Ureter (tissue), 1 donor: ENCODE data around the gene TFEB. TPM values are rescaled to one million over a fixed set of nuclear protein-coding genes. Genes with fewer than 3 reads are reported as not detected.

Experiments
- DNase-seq: peaks from one replicate; pipeline ENCODE4 v3.0.0-alpha.2; 2020; ENCODE audit warnings: low spot score
- total RNA-seq: library from RNA; stranded (reverse); gene quantifications from one replicate; pipeline ENCODE4 v1.2.4, GENCODE V29; 2023
- donor health status: DM: yes; HTN: yes; CAD: no.

The TFEB gene
- total RNA-seq, 1 donor from 2014 or later: 29.4 TPM

DNA sequence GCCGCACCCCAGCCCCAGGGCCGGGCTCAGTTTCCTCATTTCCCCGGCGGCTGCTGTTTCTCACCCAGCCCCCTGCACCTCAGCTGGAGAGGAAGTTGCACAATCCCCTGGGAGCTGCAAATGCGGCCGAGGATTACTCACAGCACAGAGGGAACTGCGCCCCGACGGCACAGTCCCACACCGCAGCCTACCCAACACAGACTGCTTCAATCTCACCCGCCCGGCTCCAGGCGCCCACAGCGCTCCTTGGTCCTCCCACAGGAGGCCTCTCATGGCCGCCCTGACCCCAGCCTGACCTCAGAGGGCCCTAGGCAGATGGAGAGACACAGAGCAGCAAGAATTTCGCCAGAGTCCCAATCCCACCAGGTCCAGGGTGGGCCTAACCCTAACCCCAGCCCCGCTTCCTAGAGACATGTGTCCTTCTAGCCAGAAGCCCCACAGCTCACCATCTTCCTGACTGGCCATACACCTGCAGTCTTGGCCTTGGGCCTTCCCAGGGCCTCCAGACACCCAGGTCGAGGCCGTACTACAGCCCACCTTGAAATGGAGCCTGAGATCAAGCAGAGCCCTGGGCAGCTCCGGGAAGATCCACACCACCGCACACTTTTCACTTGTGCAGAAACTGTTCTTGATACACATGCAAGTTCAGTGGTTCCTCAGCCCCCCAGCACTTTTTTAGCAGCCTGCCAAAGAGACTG, 11.7 kb downstream of the TFEB start:
- peak; percentile 88 for DNase-seq

GRCh38 chr6:41722969-41723529, 12.4 kb downstream of the TFEB start:
- DNase-seq: no peak

- no peak for DNase-seq
These were observed 14.0 kb downstream of the TFEB start for GRCh38 chr6:41721414-41721813.

DNA sequence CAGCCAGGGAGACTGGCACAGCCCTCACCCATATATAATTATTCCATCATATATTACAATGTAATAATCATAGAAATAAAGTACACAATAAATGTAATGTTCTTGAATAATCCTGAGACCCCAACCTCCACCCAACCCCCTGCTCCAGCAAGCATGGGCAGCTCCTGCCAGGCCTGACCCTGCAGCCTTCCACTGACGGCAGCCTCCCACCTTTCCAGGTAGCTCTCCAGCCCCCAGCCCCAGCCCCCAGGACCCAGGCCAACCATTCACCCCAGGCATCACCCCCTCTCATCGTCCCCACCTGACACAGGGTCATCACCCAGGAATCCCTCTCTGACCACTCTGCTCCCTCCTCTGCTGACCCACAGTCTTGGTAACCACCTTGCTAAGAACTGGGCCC, 14.6 kb downstream of the TFEB start:
- no peak for DNase-seq

DNA sequence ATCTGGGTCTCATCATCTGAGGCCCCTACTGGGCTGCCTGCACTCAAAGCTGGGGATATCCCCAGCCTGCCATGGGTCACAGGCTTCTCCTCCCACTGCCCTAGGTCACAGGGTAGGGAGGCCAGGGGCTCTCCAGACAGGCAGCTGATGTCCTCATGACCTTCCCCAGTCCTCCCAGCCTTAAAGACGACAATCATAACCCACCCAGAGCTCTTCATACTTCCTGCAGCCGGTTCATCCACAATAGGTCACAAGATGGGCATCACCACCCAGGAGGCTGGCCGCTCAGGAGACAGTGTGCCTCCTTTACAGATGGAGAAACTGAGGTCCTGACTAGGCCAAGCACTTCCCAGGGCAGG, 15.2 kb downstream of the TFEB start:
- DNase-seq: no peak

- no peak for DNase-seq
These were observed 15.8 kb downstream of the TFEB start for GRCh38 chr6:41719436-41720261.

- no peak for DNase-seq
These were observed 16.6 kb downstream of the TFEB start for GRCh38 chr6:41718828-41719227.

DNA sequence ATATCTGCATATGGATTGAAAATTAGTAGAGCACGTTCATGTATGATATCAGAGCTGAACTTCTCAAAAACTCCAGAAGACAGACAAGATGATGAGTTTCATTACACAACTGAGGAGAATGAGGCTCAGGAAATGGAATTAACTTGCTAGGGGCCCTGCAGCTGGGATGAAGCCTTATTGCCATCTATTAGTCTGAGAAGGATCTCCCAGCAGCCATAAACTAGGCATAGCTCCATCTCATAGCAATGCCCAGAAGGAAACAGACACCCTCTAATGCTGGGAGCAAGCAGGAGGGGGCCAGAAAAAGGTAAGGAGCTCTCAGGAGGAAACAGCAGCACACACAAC, 18.0 kb downstream of the TFEB start:
- no peak for DNase-seq

- DNase-seq: no peak
These were observed 18.7 kb downstream of the TFEB start for GRCh38 chr6:41716516-41717391.

GRCh38 chr6:41715795-41716515, 19.5 kb downstream of the TFEB start:
- DNase-seq: no peak

- no peak for DNase-seq
These were observed 20.7 kb downstream of the TFEB start for GRCh38 chr6:41714556-41715273.

DNA sequence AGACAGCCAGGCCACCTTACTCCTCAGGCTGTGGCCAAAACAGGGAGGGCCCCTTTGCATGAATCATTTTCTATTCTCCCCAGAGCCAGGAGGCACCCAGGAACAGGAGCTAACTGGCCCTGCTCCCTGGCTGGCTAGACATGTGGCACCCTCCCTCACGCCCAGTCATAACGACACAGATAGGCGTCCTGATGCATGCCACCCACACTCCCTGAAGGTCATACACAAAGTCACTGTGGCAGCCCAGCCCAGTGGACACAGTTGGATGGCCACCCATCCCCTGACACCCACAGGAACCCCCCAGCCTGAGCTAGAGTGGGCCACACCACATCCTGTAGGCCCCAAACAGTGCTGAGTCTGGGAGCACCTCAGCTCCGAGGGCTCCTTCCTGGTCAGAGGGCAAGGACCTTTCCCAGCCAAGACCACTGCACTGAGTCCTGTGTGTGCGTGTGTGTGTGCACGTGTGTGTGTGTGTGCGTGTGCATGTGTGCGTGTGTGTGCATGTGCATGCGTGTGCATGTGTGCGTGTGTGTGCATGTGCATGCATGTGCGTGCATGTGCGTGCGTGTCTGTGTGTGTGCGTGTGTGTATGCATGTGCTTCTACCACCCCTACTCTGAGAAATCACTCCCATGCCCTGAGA, 21.6 kb downstream of the TFEB start:
- DNase-seq: no peak

- DNase-seq: peak; percentile 80
These were observed 22.2 kb downstream of the TFEB start for GRCh38 chr6:41713159-41713649.

DNA sequence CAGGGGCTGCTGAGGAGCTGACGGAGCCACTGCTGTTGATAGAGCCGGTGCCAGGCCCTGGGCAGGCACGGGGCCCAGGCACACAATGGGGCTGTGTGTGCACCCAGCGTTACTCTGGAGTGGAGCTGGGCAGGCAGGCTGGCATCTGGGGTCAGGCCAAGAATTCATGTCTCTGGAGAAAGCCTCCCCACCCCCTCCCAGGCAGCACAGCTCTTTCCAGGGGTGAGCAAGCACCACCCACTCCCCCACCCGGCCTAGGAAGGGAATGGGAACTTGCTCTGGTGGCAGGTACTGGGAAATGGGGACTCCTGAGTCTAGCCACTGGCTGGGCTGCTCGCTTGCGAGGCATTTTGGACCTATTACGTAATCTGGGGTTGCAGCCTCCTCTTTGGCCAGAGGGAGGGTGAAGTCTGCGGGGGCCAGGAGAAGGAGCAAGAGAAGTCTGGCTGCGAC, 22.7 kb downstream of the TFEB start:
- DNase-seq: peak; percentile 59

- no peak for DNase-seq
These were observed 23.9 kb downstream of the TFEB start for GRCh38 chr6:41711323-41712038.

DNA sequence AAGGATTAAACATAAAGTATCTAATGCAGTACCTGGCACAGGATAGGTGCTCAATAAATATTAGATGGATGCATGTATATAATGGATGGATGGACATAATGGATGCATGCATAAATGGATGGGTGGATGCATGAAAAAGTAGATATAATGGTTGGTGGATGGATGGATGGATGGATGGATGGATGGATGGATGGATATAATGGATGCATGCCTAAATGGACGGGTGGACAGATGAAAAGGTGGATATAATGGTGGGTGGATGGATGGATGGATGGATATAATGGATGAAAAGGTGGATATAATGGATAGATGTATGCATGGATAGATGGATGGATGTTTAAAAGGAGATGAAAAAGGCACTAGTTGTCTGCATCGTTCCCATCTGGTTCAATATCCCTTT, 26.0 kb downstream of the TFEB start:
- no peak for DNase-seq

DNA sequence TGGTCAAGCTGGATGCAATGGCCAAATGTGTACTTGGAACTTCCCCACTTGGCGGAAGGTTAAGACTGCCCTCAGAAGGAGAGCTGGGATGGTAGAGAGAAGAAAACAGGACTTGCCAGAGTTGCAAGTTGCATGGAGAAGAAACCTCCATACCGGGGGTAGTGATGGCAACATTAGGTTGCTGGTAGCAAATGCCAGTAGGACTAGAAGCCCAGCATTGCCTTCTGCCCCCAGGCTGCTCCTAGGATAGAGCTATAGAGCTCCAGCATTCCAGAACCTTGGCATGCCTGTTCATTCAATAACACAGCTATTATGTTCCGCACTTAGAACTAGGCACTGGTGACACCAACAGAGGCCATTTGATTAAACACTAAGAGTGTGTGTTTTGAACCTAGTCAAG, 26.6 kb downstream of the TFEB start:
- no peak for DNase-seq

DNA sequence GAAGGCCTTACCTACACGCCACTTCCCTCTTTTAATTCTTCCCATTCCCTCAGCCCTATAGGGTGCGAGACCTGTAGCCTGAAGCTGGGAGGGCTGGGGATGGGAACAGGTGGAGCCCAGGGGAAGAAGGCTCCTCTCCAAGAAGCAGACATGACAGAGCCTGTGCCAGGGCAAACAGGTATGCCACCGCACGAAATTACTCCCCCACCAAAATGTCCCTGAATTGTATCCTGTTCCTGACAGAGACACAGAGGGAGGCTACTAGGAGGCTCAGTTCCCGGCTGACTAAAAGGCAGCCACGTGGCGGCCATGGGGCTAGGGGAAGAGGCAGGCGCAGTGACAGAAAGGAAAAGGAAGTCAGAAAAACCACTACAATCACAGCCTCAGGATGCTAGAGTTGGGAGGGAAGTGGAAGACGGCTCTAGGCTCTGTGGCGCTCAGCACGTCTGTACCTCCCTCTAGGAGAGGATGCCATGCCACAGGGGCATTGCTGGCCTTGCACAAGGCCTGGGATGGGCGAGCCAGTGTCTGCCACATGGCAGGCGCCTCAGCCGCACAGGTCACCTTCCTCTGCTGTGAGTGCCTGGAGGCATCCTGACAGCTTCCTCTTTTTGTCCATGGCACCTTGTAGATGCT, 27.7 kb downstream of the TFEB start:
- DNase-seq: no peak
